A673 (cell line): ENCODE measurements around the gene KIAA1328. TPM values are rescaled to one million over a fixed set of nuclear protein-coding genes. Genes with fewer than 3 reads are reported as not detected.

Experiments used
- BruUV-seq: library from RNA; stranded (reverse); fragments of 400-500 nt; replicated peaks from 2 replicates; lab custom pipeline; 2021; lab: Mats Ljungman, UMichigan
- CTCF ChIA-PET: fragments of 300-600 bp; sonication (Branson Sonifier 250); formaldehyde crosslinking; loops from one replicate; lab custom pipeline; 2022; ENCODE audit warnings: antibody characterized with exemption; lab: Charles Lee
- POLR2A ChIA-PET: fragments of 300-600 bp; sonication (Branson Sonifier 250); formaldehyde crosslinking; loops from one replicate; lab custom pipeline; 2022; ENCODE audit warnings: antibody characterized with exemption; ENCODE audit not compliant: low non-redundant PET; lab: Charles Lee
- DNase-seq: peaks from one replicate; pipeline ENCODE4 v3.0.0-alpha.2; 2015; ENCODE audit warnings: low spot score
- H3K27ac ChIP-seq: fragments of 200-600 bp; sonication (generic); 2 replicates; pipeline ENCODE4 v1.5.1; 2016; ENCODE audit warnings: mixed run types, low read depth, mild to moderate bottlenecking, mixed read lengths, antibody characterized with exemption, low read length; ENCODE audit not compliant: poor library complexity, severe bottlenecking
- H3K27me3 ChIP-seq: fragments of 200-600 bp; sonication (generic); replicated peaks from 2 replicates; pipeline ENCODE4 v1.6.1; 2017; ENCODE audit warnings: mixed run types, low read depth, mild to moderate bottlenecking, mixed read lengths, antibody characterized with exemption, low read length; ENCODE audit not compliant: insufficient read depth, poor library complexity
- H3K36me3 ChIP-seq: fragments of 200-600 bp; sonication (generic); 2 replicates; pipeline ENCODE4 v1.6.1; 2016; ENCODE audit warnings: mixed run types, mild to moderate bottlenecking, mixed read lengths, antibody characterized with exemption, low read length; ENCODE audit not compliant: insufficient read depth, poor library complexity, severe bottlenecking
- H3K4me1 ChIP-seq: fragments of 200-600 bp; sonication (generic); 2 replicates; pipeline ENCODE4 v1.6.1; 2017; ENCODE audit warnings: mixed run types, mild to moderate bottlenecking, mixed read lengths, antibody characterized with exemption, low read length; ENCODE audit not compliant: insufficient read depth, poor library complexity, severe bottlenecking
- H3K4me3 ChIP-seq: fragments of 200-600 bp; sonication (generic); 2 replicates; pipeline ENCODE4 v1.5.1; 2016; ENCODE audit warnings: low read depth, mixed run types, mild to moderate bottlenecking, mixed read lengths, low read length; ENCODE audit not compliant: poor library complexity, severe bottlenecking
- H3K9me3 ChIP-seq: fragments of 200-600 bp; sonication (generic); 2 replicates; pipeline ENCODE4 v1.6.1; 2016; ENCODE audit warnings: mixed run types, low read depth, mild to moderate bottlenecking, mixed read lengths, antibody characterized with exemption, low read length; ENCODE audit not compliant: poor library complexity, severe bottlenecking
- CTCF ChIP-seq: fragments of 300-800, 200-600 bp; sonication (generic); conservative IDR thresholded peaks from 2 replicates; pipeline ENCODE4 v1.5.1; 2017; ENCODE audit warnings: low read depth, mild to moderate bottlenecking, antibody characterized with exemption, low read length, moderate library complexity, mixed read lengths
- EZH2 ChIP-seq: fragments of 200-600 bp; sonication (generic); IDR thresholded peaks from 2 replicates; pipeline ENCODE4 v1.6.1; 2017; ENCODE audit warnings: borderline replicate concordance, low read depth, mild to moderate bottlenecking, mixed read lengths, antibody characterized with exemption, low read length; ENCODE audit not compliant: poor library complexity, severe bottlenecking
- intact Hi-C: fragments of 100-400 bp; cut with micrococcal nuclease; formaldehyde crosslinking; loops from one replicate; pipeline ENCODE4 v1.10.0; 2022; ENCODE audit not compliant: unreplicated experiment
- total RNA-seq: library from RNA; stranded (reverse); gene quantifications from 2 replicates; pipeline ENCODE4 v1.2.3, GENCODE V29; 2021

The KIAA1328 gene
- total RNA-seq, 1 experiment from 2014 or later = 6.5 TPM

GRCh38 chr18:37258819-37259218, 429.9 kb downstream of the KIAA1328 start:
- H3K4me1 ChIP-seq = no peaks in the 10 kb centered on the region
- POLR2A ChIA-PET = no interaction called here
- CTCF ChIA-PET = no interaction called here
- no peaks in the 10 kb centered on the region for H3K36me3 ChIP-seq
- no TSS peak for BruUV-seq
- no peak overlapping the region for H3K4me3 ChIP-seq
- no peak overlapping the region for H3K27ac ChIP-seq
- H3K9me3 ChIP-seq = no peaks in the 10 kb centered on the region
- peaks cover 60% of the 10 kb centered on the region for H3K27me3 ChIP-seq
- intact Hi-C loops = no loop called here
- DNase-seq = no peak
- no peak for TF ChIP-seq EZH2
- TF ChIP-seq CTCF = no peak

GRCh38 chr18:37259711-37260110, 430.8 kb downstream of the KIAA1328 start:
- no peak for DNase-seq
- H3K27me3 ChIP-seq = peaks cover 55% of the 10 kb centered on the region
- no peaks in the 10 kb centered on the region for H3K9me3 ChIP-seq
- intact Hi-C loops = no loop called here
- H3K4me1 ChIP-seq = no peaks in the 10 kb centered on the region
- no peak overlapping the region for H3K4me3 ChIP-seq
- POLR2A ChIA-PET = no interaction called here
- no peak overlapping the region for H3K27ac ChIP-seq
- CTCF ChIA-PET = no interaction called here
- TF ChIP-seq CTCF (no peak), EZH2 (no peak)
- BruUV-seq = no TSS peak
- no peaks in the 10 kb centered on the region for H3K36me3 ChIP-seq

- ChIA-PET CTCF (no interaction called here), POLR2A (no interaction called here)
- no peak overlapping the region for H3K27ac ChIP-seq
- no peak overlapping the region for H3K4me3 ChIP-seq
- no peak for TF ChIP-seq CTCF
- TF ChIP-seq EZH2 = no peak
- DNase-seq = no peak
- no TSS peak for BruUV-seq
- peaks cover 47% of the 10 kb centered on the region for H3K27me3 ChIP-seq
- H3K36me3 ChIP-seq = no peaks in the 10 kb centered on the region
- H3K9me3 ChIP-seq = no peaks in the 10 kb centered on the region
- H3K4me1 ChIP-seq = no peaks in the 10 kb centered on the region
- intact Hi-C loops = no loop called here
These were observed 431.6 kb downstream of the KIAA1328 start for GRCh38 chr18:37260367-37261093.
